ENCODE data around the gene DAAM1. TPM values are rescaled to one million over a fixed set of nuclear protein-coding genes. Genes with fewer than 3 reads are reported as not detected.
A peak's percentile ranks its signal among the peaks of the same experiment; 100 is the strongest.

The DAAM1 gene
- total RNA-seq, 1 experiment from 2014 or later, result 30.4 TPM

- TF ChIP-seq IRF1 (CRISPR knock-in tag; IDR thresholded peaks at IDR 0.05) (no peak), AR (CRISPR knock-in tag; IDR thresholded peaks at IDR 0.05) (no peak), E2F4 (CRISPR knock-in tag; IDR thresholded peaks at IDR 0.05; ENCODE audit: borderline replicate concordance, low read depth) (no peak), EMX1 (CRISPR knock-in tag; IDR thresholded peaks at IDR 0.05) (no peak), FOXJ3 (CRISPR knock-in tag; IDR thresholded peaks at IDR 0.05; ENCODE audit: borderline replicate concordance) (no peak), PRRX2 (CRISPR knock-in tag; IDR thresholded peaks at IDR 0.05) (no peak), ATF1 (CRISPR knock-in tag; IDR thresholded peaks at IDR 0.05) (no peak), NR2C2 (CRISPR knock-in tag; IDR thresholded peaks at IDR 0.05) (no peak), NFATC4 (CRISPR knock-in tag; IDR thresholded peaks at IDR 0.05) (no peak), USF2 (CRISPR knock-in tag; IDR thresholded peaks at IDR 0.05) (no peak), STAT6 (CRISPR knock-in tag; conservative IDR thresholded peaks at IDR 0.05; ENCODE audit: low read depth) (no peak), CDX4 (CRISPR knock-in tag; IDR thresholded peaks at IDR 0.05; ENCODE audit: borderline replicate concordance) (no peak)
Observed at GRCh38 chr14:59187802-59188460, 536 bp upstream of the DAAM1 start (continued).

GRCh38 chr14:59189091-59189785 lies 771 bp downstream of the DAAM1 start:
- Mint-ChIP-seq H3K36me3 (no peaks in the 10 kb centered on the region), H3K27me3 (ENCODE audit: low read depth) (peaks cover 35% of the 10 kb centered on the region), H3K9me3 (no peaks in the 10 kb centered on the region), H3K27ac (peak overlapping the region; percentile 74; the same call in 1 of the 2 replicates), H3K4me3 (peak overlapping the region; percentile 93), H3K4me1 (peaks cover 17% of the 10 kb centered on the region)
- DNase-seq (ENCODE audit: low spot score), result peak; percentile 15
- CTCF ChIA-PET, result interaction anchor here (0.9 to 2.8 kb wide), 11 partner anchors 28 to 387 kb away, joined by 3 to 13 read pairs (median 3); partner anchors contain the start of gene CCDC175
- 0 out of 2 replicates have a peak, but pooled peaks have one; percentile 49 for TF ChIP-seq HMGXB4 (CRISPR knock-in tag; IDR thresholded peaks at IDR 0.05)
- TF ChIP-seq ATF3 (CRISPR knock-in tag; conservative IDR thresholded peaks at IDR 0.05), result no peak
- POLR2A ChIA-PET, result interaction anchor here (1.1 to 2.1 kb wide), 4 partner anchors 10 to 295 kb away, joined by 3 to 8 read pairs (median 4); partner anchors contain the start of genes JKAMP and L3HYPDH
- no peak for ATAC-seq
